NB4 (cell line): ENCODE results near the gene PDLIM5.

ENCODE experiments used
- POLR2A ChIP-seq: IDR thresholded peaks from 2 replicates; pipeline ENCODE4 v1.6.1; 2011; ENCODE audit warnings: mild to moderate bottlenecking; ENCODE audit not compliant: insufficient read length; ENCODE audit errors: extremely low read depth
- TF ChIP-seq, protein P1 (sequence below): IDR thresholded peaks from one replicate; pipeline ENCODE4 v1.5.1; 2012; ENCODE audit warnings: low read depth, low read length
- TF ChIP-seq, protein P2 (sequence below): IDR thresholded peaks from 2 replicates; pipeline ENCODE4 v1.6.1; 2011; ENCODE audit warnings: low read depth, low read length

DNA sequence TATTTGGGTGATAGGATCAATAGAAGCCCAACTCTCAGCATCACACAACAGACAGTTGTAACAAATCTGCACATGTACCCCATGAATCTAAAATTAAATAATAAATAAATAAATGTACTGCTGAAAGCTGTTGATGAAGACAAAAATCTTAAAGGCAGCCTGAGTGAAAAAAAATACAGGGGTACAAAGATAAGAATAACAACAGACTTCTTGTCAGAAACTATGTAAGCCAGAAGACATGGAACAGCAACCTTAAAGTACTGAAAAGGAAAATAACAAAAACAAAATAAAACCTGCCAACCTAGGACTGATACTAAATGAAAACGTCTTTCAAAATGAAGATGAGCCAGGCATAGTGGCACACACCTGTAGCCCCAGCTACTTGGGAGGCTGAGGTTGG lies 25.0 kb upstream of the PDLIM5 start:
- TF ChIP-seq, protein P1, sequence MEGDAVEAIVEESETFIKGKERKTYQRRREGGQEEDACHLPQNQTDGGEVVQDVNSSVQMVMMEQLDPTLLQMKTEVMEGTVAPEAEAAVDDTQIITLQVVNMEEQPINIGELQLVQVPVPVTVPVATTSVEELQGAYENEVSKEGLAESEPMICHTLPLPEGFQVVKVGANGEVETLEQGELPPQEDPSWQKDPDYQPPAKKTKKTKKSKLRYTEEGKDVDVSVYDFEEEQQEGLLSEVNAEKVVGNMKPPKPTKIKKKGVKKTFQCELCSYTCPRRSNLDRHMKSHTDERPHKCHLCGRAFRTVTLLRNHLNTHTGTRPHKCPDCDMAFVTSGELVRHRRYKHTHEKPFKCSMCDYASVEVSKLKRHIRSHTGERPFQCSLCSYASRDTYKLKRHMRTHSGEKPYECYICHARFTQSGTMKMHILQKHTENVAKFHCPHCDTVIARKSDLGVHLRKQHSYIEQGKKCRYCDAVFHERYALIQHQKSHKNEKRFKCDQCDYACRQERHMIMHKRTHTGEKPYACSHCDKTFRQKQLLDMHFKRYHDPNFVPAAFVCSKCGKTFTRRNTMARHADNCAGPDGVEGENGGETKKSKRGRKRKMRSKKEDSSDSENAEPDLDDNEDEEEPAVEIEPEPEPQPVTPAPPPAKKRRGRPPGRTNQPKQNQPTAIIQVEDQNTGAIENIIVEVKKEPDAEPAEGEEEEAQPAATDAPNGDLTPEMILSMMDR = no peak
- TF ChIP-seq POLR2A = no peak
- TF ChIP-seq, protein P2, sequence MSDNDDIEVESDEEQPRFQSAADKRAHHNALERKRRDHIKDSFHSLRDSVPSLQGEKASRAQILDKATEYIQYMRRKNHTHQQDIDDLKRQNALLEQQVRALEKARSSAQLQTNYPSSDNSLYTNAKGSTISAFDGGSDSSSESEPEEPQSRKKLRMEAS = no peak
